GM12878 (cell line): Measurements from ENCODE around the gene FYB1.

Experiments
- BRCA1 ChIP-seq: IDR thresholded peaks from 2 replicates; pipeline ENCODE4 v1.6.1; 2011; ENCODE audit warnings: low read depth, low read length, improper control_type of control experiment
- CTCF ChIP-seq, 3 experiments: IDR thresholded peaks in 2 of 3; conservative IDR thresholded peaks in 1 of 3; 2 replicates each; pipeline ENCODE4 v1.5.1; 2011; ENCODE audit warnings: low read depth in 3 of 3, low read length in 3 of 3, mild to moderate bottlenecking in 3 of 3, control low read depth in 2 of 3, moderate library complexity in 2 of 3, inconsistent platforms in 1 of 3, mixed read lengths in 1 of 3; ENCODE audit not compliant: control insufficient read depth in 2 of 3, insufficient read depth in 1 of 3; ENCODE audit errors: extremely low read depth in 1 of 3

GRCh38 chr5:39132128-39132447 lies 87.3 kb downstream of the FYB1 start:
- TF ChIP-seq BRCA1: no peak
- no peak for TF ChIP-seq CTCF (IDR thresholded peaks at IDR 0.05 in 2 of 3, conservative IDR thresholded peaks at IDR 0.05 in 1 of 3; ENCODE audit: control insufficient read depth in 2 of 3, extremely low read depth in 1 of 3, insufficient read depth in 1 of 3, low read depth in 3 of 3, low read length in 3 of 3)
